Upper lobe of left lung (tissue), 4 donors: ENCODE data around the gene DLL4.

Experiments used
- CTCF ChIP-seq, 6 experiments: fragments of 450-650 bp in 4 of 6; fragments of 200-600 bp in 2 of 6; sonication (generic) in 2 of 6; IDR thresholded peaks; one replicate each; pipeline ENCODE4 v1.5.1; 2016 to 2019; ENCODE audit warnings: antibody characterized with exemption in 6 of 6
- EP300 ChIP-seq, 4 donors: sonication (generic); formaldehyde crosslinking; IDR thresholded peaks; one replicate each; pipeline ENCODE4 v1.5.1; 2017; ENCODE audit warnings: antibody characterized with exemption in 4 of 4, control low read depth in 2 of 4
- POLR2A ChIP-seq, 4 donors: fragments of 450-650 bp; IDR thresholded peaks; one replicate each; pipeline ENCODE4 v1.5.1; 2016 to 2017; ENCODE audit warnings: antibody characterized with exemption in 4 of 4, mild to moderate bottlenecking in 2 of 4
- POLR2AphosphoS5 ChIP-seq, 2 donors: sonication (generic); formaldehyde crosslinking; IDR thresholded peaks; one replicate each; pipeline ENCODE4 v1.5.1; 2017; ENCODE audit warnings: antibody characterized with exemption in 2 of 2

- no peak for TF ChIP-seq EP300 (IDR thresholded peaks at IDR 0.05)
- no peak for TF ChIP-seq CTCF (IDR thresholded peaks at IDR 0.05)
- TF ChIP-seq POLR2AphosphoS5 (IDR thresholded peaks at IDR 0.05) = no peak
- no peak for TF ChIP-seq POLR2A (IDR thresholded peaks at IDR 0.05)
These were observed 55.8 kb downstream of the DLL4 start for GRCh38 chr15:40984964-40985363.
